Mucosa of descending colon (tissue), 3 donors: Measurements from ENCODE around the gene ZNF816. TPM values are rescaled to one million over a fixed set of nuclear protein-coding genes. Genes with fewer than 3 reads are reported as not detected.

Experiments
- ATAC-seq: fragments of 200-7000 bp; cut with Tn5 transposase; one replicate; pipeline ENCODE4 v1.9.1; 2020; ENCODE audit warnings: mild to moderate bottlenecking, moderate library complexity
- DNase-seq, 3 donors: peaks; one replicate each; pipeline ENCODE4 v3.0.0-alpha.2; 2020
- H3K36me3 ChIP-seq: fragments of 200-600 bp; one replicate; pipeline ENCODE4 v1.8.0; 2021; ENCODE audit warnings: low read depth, mild to moderate bottlenecking
- H3K4me1 ChIP-seq: fragments of 200-600 bp; one replicate; pipeline ENCODE4 v1.8.0; 2021; ENCODE audit warnings: low read depth, mild to moderate bottlenecking
- H3K4me3 ChIP-seq: fragments of 200-600 bp; one replicate; pipeline ENCODE4 v1.8.0; 2021; ENCODE audit warnings: mild to moderate bottlenecking
- H3K9me3 ChIP-seq: fragments of 200-600 bp; one replicate; pipeline ENCODE4 v1.8.0; 2021; ENCODE audit warnings: mild to moderate bottlenecking
- CTCF ChIP-seq: fragments of 200-600 bp; IDR thresholded peaks from one replicate; pipeline ENCODE4 v1.8.0; 2022; ENCODE audit warnings: antibody characterized with exemption, mild to moderate bottlenecking
- intact Hi-C, 2 donors: fragments of 100-400 bp; cut with DNase I in 1 of 2; cut with micrococcal nuclease in 1 of 2; formaldehyde crosslinking; loops; one replicate each; pipeline versions ENCODE4 v1.11.0 to v1.11.1; 2022; cut with DNase I, micrococcal nuclease
- total RNA-seq, 3 donors: library from RNA; stranded (reverse); fragmentation: NEBNext Ultra II Directional in 2 of 3; extraction: Animal tissue kit (Norgen Biotek cat#: 25700) in 2 of 3; gene quantifications; one replicate each; pipeline versions ENCODE4 v1.2.1 to v1.2.4, GENCODE V29; 2021 to 2023
- donor health status: DM: no; HTN: no; CAD: no; lungs with moderate emphysema.
- donor health status: DM: no; HTN: no; CAD: no.
- donor health status: DM: no; HTN: yes; CAD: no.

The ZNF816 gene
- total RNA-seq, 3 donors from 2014 or later, result 14.8 to 16.0 (median 15.1) TPM

- H3K4me1 ChIP-seq, result no peaks in the 10 kb centered on the region
- no peak for DNase-seq
- TF ChIP-seq CTCF, result no peak
- H3K36me3 ChIP-seq, result no peaks in the 10 kb centered on the region
- no peak for ATAC-seq
- intact Hi-C loops, result no loop called here
- no peak overlapping the region for H3K4me3 ChIP-seq
- peaks cover 19% of the 10 kb centered on the region for H3K9me3 ChIP-seq
These were observed 44.5 kb upstream of the ZNF816 start for GRCh38 chr19:53007200-53007599.

GRCh38 chr19:53004242-53004641 lies 41.6 kb upstream of the ZNF816 start:
- Histone ChIP-seq H3K4me3 (no peak overlapping the region), H3K36me3 (no peaks in the 10 kb centered on the region), H3K4me1 (no peaks in the 10 kb centered on the region), H3K9me3 (peaks cover 11% of the 10 kb centered on the region)
- DNase-seq (no peak), ATAC-seq (no peak)
- no peak for TF ChIP-seq CTCF
- intact Hi-C loops, result no loop called here

- no peak for TF ChIP-seq CTCF
- Histone ChIP-seq H3K36me3 (no peaks in the 10 kb centered on the region), H3K4me1 (no peaks in the 10 kb centered on the region), H3K4me3 (no peak overlapping the region), H3K9me3 (peaks cover 12% of the 10 kb centered on the region)
- no peak for ATAC-seq
- no peak for DNase-seq
- intact Hi-C loops, result no loop called here
These were observed 39.8 kb upstream of the ZNF816 start for GRCh38 chr19:53002479-53002878.

GRCh38 chr19:52997975-52998374 lies 35.3 kb upstream of the ZNF816 start:
- Histone ChIP-seq H3K36me3 (no peaks in the 10 kb centered on the region), H3K9me3 (peaks cover 19% of the 10 kb centered on the region), H3K4me3 (no peak overlapping the region), H3K4me1 (no peaks in the 10 kb centered on the region)
- intact Hi-C loops, result no loop called here
- no peak for TF ChIP-seq CTCF
- no peak for ATAC-seq
- DNase-seq, result no peak

GRCh38 chr19:52995711-52996110 lies 33.0 kb upstream of the ZNF816 start:
- H3K4me3 ChIP-seq, result no peak overlapping the region
- TF ChIP-seq CTCF, result no peak
- ATAC-seq, result no peak
- no peaks in the 10 kb centered on the region for H3K36me3 ChIP-seq
- DNase-seq, result no peak
- peaks cover 4% of the 10 kb centered on the region for H3K4me1 ChIP-seq
- intact Hi-C loops, result no loop called here
- H3K9me3 ChIP-seq, result peaks cover 19% of the 10 kb centered on the region
